Thyroid gland (tissue), 4 donors: Measurements from ENCODE around the gene FNDC11.

Experiments used
- CTCF ChIP-seq, 6 experiments: fragments of 200-600 bp in 3 of 6; fragments of 450-650 bp in 3 of 6; sonication (generic) in 3 of 6; IDR thresholded peaks; one replicate each; pipeline ENCODE4 v1.5.1; 2016 to 2019; ENCODE audit warnings: antibody characterized with exemption in 6 of 6, mild to moderate bottlenecking in 2 of 6, inconsistent platforms in 1 of 6, moderate library complexity in 1 of 6
- POLR2A ChIP-seq, 2 donors: fragments of 450-650 bp; IDR thresholded peaks; one replicate each; pipeline ENCODE4 v1.6.1; 2017; ENCODE audit warnings: antibody characterized with exemption in 2 of 2, mild to moderate bottlenecking in 2 of 2, moderate library complexity in 1 of 2

- no peak for TF ChIP-seq CTCF (IDR thresholded peaks at IDR 0.05)
- TF ChIP-seq POLR2A (IDR thresholded peaks at IDR 0.05), result no peak
Measured at GRCh38 chr20:63572071-63572787, 18.3 kb downstream of the FNDC11 start.
